Measurements from ENCODE around the gene GRK5. TPM values are rescaled to one million over a fixed set of nuclear protein-coding genes. Genes with fewer than 3 reads are reported as not detected.

GRK5 gene
- total RNA-seq, 1 experiment from 2014 or later, result 58.2 TPM

- no TSS peak for BruUV-seq (replicated peaks)
- POLR2A ChIA-PET (ENCODE audit: low non-redundant PET), result no interaction called here
These were observed 171.3 kb downstream of the GRK5 start for GRCh38 chr10:119378737-119379067.

DNA sequence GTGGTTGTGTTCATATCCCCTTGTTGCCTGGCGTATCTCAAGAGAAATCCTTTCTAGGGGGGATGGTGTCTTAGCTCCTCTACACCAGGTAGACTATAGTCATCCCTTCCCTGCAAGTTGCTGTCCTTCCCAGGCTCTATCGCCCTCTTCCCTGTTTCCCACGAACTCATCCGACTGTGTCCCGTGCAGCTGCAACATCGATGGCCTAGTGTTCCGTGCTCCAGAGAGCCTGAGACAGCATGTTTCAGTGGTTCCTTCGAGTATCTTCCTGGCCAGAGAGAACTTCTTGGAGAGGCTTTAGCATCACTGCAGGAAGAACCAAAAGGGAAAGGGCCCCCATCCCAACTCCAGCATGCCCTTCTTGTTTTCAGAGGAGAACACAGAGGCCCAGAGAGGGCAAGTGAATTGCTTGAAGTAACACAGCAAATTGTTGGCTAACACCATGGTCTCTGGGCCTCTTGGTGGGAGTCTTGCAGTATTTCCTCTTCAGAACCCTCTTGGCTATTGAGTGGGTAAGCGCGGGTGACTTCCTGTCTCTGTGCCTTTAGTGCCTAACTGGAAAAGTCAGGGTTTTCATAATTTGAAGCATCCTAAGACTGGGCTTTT, 172.2 kb downstream of the GRK5 start:
- no peak for DNase-seq (ENCODE audit: low spot score)
- no peak overlapping the region for H3K4me3 ChIP-seq (ENCODE audit: low read depth, low read length, poor library complexity, severe bottlenecking)
- ChIA-PET CTCF (no interaction called here), POLR2A (ENCODE audit: low non-redundant PET) (no interaction called here)
- H3K36me3 ChIP-seq (ENCODE audit: insufficient read depth, low read length, poor library complexity, severe bottlenecking), result peaks cover 8% of the 10 kb centered on the region
- no peaks in the 10 kb centered on the region for H3K9me3 ChIP-seq (ENCODE audit: low read depth, low read length, poor library complexity, severe bottlenecking)
- BruUV-seq (replicated peaks), result no TSS peak
- H3K27ac ChIP-seq (ENCODE audit: low read depth, low read length, poor library complexity, severe bottlenecking), result no peak overlapping the region
- intact Hi-C loops (cut with micrococcal nuclease; ENCODE audit: unreplicated experiment), result no loop called here
- TF ChIP-seq CTCF (conservative IDR thresholded peaks at IDR 0.05; ENCODE audit: low read depth, low read length), result no peak
- no peak for TF ChIP-seq EZH2 (IDR thresholded peaks at IDR 0.05; ENCODE audit: borderline replicate concordance, low read depth, low read length, poor library complexity, severe bottlenecking)
- H3K4me1 ChIP-seq (ENCODE audit: insufficient read depth, low read length, poor library complexity, severe bottlenecking), result no peaks in the 10 kb centered on the region
- no peaks in the 10 kb centered on the region for H3K27me3 ChIP-seq (replicated peaks; ENCODE audit: insufficient read depth, low read depth, low read length, poor library complexity)

More at GRCh38 chr10:119378737-119379067, 171.3 kb downstream of the GRK5 start:
- H3K4me1 ChIP-seq (ENCODE audit: insufficient read depth, low read length, poor library complexity, severe bottlenecking), result no peaks in the 10 kb centered on the region
- intact Hi-C loops (cut with micrococcal nuclease; ENCODE audit: unreplicated experiment), result no loop called here
- CTCF ChIA-PET, result no interaction called here
- H3K27me3 ChIP-seq (replicated peaks; ENCODE audit: insufficient read depth, low read depth, low read length, poor library complexity), result no peaks in the 10 kb centered on the region
- H3K4me3 ChIP-seq (ENCODE audit: low read depth, low read length, poor library complexity, severe bottlenecking), result no peak overlapping the region
- TF ChIP-seq CTCF (conservative IDR thresholded peaks at IDR 0.05; ENCODE audit: low read depth, low read length), result no peak
- no peak for TF ChIP-seq EZH2 (IDR thresholded peaks at IDR 0.05; ENCODE audit: borderline replicate concordance, low read depth, low read length, poor library complexity, severe bottlenecking)
- H3K36me3 ChIP-seq (ENCODE audit: insufficient read depth, low read length, poor library complexity, severe bottlenecking), result peaks cover 8% of the 10 kb centered on the region
- DNase-seq (ENCODE audit: low spot score), result no peak
- H3K27ac ChIP-seq (ENCODE audit: low read depth, low read length, poor library complexity, severe bottlenecking), result no peak overlapping the region
- H3K9me3 ChIP-seq (ENCODE audit: low read depth, low read length, poor library complexity, severe bottlenecking), result no peaks in the 10 kb centered on the region

- BruUV-seq (replicated peaks), result no TSS peak
- no peaks in the 10 kb centered on the region for H3K4me1 ChIP-seq (ENCODE audit: insufficient read depth, low read length, poor library complexity, severe bottlenecking)
- DNase-seq (ENCODE audit: low spot score), result no peak
- POLR2A ChIA-PET (ENCODE audit: low non-redundant PET), result interaction anchor here (0.7 kb wide), 1 partner anchor 11 kb away, joined by 4 read pairs; no protein-coding TSS in a partner anchor
- H3K27me3 ChIP-seq (replicated peaks; ENCODE audit: insufficient read depth, low read depth, low read length, poor library complexity), result no peaks in the 10 kb centered on the region
- no peak overlapping the region for H3K27ac ChIP-seq (ENCODE audit: low read depth, low read length, poor library complexity, severe bottlenecking)
- TF ChIP-seq CTCF (conservative IDR thresholded peaks at IDR 0.05; ENCODE audit: low read depth, low read length), result no peak
- CTCF ChIA-PET, result no interaction called here
- H3K36me3 ChIP-seq (ENCODE audit: insufficient read depth, low read length, poor library complexity, severe bottlenecking), result peaks cover 8% of the 10 kb centered on the region
- H3K4me3 ChIP-seq (ENCODE audit: low read depth, low read length, poor library complexity, severe bottlenecking), result no peak overlapping the region
- intact Hi-C loops (cut with micrococcal nuclease; ENCODE audit: unreplicated experiment), result no loop called here
- no peaks in the 10 kb centered on the region for H3K9me3 ChIP-seq (ENCODE audit: low read depth, low read length, poor library complexity, severe bottlenecking)
These were observed 175.9 kb downstream of the GRK5 start for GRCh38 chr10:119383174-119383856.
